WI38 (cell line): Measurements from ENCODE around the gene CD247.

Source experiments
- H3K4me3 ChIP-seq: 2 replicates; pipeline ENCODE4 v1.5.1; 2011; ENCODE audit warnings: low read depth, mild to moderate bottlenecking, control low read depth, low read length
- TF ChIP-seq, protein P1 (sequence below): IDR thresholded peaks from 2 replicates; pipeline ENCODE4 v1.5.1; 2012; ENCODE audit warnings: low read depth, mild to moderate bottlenecking, control low read depth, low read length

The CD247 gene

DNA sequence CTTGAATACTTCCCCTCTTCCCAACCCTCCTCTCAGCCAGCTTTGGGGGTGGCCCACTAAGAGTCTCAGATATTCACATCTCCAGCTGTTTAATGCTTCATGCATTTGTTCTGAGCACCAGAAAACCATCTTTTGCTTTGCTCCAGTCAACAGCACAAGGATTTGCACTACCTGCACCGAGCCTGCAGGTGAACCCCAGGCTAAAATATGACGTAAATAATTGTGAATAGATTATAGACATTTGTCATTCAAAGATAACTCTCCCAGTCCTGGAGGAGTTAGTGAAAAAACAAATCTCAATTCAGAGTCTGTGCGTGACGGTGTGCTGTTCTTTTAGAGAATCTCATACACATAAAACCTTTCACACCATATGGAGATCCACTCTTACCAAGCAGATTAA lies 7.4 kb downstream of the CD247 start:
- TF ChIP-seq, protein P1, sequence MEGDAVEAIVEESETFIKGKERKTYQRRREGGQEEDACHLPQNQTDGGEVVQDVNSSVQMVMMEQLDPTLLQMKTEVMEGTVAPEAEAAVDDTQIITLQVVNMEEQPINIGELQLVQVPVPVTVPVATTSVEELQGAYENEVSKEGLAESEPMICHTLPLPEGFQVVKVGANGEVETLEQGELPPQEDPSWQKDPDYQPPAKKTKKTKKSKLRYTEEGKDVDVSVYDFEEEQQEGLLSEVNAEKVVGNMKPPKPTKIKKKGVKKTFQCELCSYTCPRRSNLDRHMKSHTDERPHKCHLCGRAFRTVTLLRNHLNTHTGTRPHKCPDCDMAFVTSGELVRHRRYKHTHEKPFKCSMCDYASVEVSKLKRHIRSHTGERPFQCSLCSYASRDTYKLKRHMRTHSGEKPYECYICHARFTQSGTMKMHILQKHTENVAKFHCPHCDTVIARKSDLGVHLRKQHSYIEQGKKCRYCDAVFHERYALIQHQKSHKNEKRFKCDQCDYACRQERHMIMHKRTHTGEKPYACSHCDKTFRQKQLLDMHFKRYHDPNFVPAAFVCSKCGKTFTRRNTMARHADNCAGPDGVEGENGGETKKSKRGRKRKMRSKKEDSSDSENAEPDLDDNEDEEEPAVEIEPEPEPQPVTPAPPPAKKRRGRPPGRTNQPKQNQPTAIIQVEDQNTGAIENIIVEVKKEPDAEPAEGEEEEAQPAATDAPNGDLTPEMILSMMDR, result no peak
- no peak overlapping the region for H3K4me3 ChIP-seq

DNA sequence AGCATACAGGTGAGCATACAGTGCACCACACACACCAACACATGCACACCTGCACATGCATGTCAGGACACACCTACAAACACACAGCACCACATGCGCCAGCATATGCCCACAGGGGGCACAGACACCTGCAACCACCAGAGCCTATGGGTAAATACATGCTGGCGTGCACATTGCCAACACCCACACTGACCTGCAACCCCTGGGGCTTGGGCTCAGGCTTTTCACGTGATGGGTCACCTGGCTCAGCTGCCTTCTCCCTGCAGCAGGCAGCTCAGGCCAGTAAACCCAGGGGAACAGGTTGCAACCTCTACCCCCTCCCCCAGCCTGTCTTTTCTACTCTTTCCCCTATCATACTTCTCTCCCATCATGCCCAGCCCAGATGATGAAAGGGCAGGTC lies 8.1 kb downstream of the CD247 start:
- no peak overlapping the region for H3K4me3 ChIP-seq
- TF ChIP-seq, protein P1, result no peak

DNA sequence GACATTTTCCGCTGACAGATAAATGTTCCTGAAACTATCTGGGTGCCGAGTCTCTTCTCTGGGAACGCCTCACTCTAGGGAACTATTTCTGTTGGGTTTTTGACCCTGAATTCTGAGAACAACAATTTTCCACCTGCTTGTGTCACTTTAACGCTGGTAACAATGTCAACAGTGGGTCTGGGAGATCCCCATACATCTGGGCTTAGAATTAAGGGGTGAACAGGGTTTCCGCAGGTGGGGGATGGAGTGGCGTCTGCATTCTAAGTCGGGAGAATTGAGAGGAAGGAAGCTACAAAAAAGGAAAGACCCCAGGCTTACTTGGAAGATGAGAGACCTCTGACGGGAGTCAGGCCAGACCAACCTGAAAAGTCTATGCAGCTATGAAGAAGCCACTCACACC lies 8.7 kb downstream of the CD247 start:
- TF ChIP-seq, protein P1, result no peak
- no peak overlapping the region for H3K4me3 ChIP-seq

DNA sequence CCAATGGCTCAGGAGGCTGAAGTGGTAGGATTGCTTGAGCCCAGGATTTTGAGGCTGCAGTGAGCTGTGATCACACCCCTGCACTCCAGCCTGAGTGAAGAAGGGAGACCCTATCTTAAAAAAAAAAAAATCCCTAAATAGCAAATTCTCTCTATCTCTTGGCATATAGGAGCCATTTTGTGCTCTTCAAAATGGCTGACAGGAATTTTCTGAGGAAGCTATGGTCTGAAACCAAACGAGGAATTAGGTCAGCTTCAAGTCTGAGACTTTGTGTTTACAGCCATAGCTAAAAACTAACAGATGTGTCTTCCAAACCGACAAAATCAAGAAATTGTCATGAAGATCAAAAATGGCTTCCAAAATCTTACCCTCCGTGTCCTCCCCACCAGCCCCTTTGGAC lies 10.6 kb downstream of the CD247 start:
- no peak overlapping the region for H3K4me3 ChIP-seq
- TF ChIP-seq, protein P1, result no peak

DNA sequence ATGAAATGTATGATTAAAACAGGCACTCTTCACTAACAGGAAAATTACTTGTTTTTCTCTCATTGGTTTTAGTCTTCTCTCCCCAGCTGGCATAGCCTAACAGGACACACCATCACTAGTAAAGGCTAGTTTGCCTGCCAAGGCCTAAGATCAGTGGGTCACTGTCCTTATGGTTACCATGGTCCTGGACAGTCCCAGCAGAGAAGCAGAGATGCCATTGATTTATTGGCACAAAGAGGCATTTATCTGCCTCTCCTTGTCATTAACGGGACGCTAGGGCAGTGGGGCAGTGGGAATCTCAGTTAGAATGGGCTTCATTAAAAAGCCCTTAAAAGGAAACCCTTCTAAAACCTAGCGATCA lies 13.9 kb downstream of the CD247 start:
- H3K4me3 ChIP-seq, result no peak overlapping the region
- TF ChIP-seq, protein P1, result no peak

DNA sequence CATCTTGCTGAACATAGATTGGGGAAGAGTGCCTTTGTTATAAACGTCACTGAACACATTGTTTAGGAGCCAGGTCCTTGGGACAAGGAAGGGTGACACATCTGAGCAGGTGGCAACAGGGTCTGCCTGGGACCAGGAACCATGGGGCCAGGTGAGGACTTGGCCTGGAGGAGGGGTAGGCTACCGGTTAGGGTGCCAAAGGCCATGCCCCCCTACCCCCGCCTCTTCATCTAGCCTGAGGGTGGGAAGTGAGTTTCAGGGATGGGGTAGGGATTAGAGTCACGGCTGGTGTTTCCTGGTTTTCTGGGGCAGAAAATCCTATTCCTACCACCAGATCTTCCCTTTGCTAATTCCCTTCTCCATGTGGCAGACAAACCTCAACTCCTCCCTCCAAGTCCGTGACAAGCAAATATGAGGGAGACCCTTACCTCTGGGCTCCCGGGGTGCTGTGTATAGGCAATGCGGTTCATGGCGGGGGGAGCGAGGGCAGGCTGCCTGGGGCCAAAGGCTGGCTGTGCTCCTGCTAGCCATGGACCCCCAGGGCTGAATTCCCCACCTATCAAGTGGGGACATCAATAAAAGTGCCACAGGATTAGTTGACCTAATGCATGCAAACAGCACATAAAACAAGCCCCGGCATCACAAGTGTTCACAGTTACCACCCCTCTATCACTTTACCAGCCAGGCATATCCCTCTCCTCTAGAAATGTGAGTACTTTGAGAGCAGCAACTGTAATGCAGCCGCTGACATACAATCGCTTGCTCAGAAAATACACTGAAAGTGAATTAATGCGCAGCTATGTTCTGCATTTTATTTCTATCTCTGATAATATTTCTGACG lies 14.5 kb downstream of the CD247 start:
- no peak overlapping the region for H3K4me3 ChIP-seq
- TF ChIP-seq, protein P1, result no peak

DNA sequence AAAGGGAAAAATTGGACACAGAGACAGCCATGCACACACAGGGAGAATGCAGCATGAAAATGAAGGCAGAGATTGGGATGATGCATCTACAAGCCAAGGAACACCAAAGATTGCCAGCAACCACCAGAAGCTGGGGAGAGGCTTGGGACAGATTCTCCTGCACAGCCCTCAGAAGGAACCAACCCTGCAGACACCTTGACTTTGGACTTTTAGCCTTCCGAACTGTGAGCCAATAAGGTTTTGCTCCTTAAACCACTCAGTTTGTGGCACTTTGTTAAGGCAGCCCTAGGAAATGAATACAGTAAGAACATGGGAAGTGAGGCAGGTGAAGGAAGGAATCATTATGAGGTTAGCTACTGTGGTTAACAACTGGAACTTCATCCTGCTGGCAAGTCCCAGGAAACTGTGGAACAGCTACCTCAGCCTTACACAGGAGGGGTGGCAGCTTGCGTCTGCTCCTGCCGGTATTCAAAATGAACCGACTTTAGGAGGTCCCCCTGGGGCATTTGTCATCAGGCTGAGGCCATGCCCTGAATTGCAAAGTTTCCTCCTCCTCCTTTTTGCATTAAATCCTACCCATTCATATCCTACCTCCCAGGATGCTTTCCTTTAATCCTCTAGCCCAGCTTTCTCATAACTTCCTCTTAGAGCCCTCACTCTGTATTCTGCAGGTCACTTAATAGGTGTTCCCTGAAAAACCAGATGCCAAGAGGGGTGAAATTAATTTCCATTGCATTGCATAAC lies 15.4 kb downstream of the CD247 start:
- no peak overlapping the region for H3K4me3 ChIP-seq
- TF ChIP-seq, protein P1, result no peak
